Gastroesophageal sphincter (tissue), 4 donors: Measurements from ENCODE around the gene ELP4. TPM values are rescaled to one million over a fixed set of nuclear protein-coding genes. Genes with fewer than 3 reads are reported as not detected.
"Not testable (repeated sequence)": the region's sequence is repeated elsewhere in the genome, so short reads cannot be mapped to it uniquely, and the experiment has no call there.

ENCODE experiments used
- ATAC-seq: fragments of 150-250 bp; one replicate; pipeline ENCODE4 v1.9.1; 2016; ENCODE audit warnings: mild to moderate bottlenecking, moderate library complexity
- H3K27ac ChIP-seq, 4 donors: fragments of 200-600 bp; sonication (generic) in 3 of 4; 1 replicate in 3 of 4; 2 replicates in 1 of 4; pipeline ENCODE4 v1.5.1; 2016 to 2019
- H3K27me3 ChIP-seq: fragments of 200-600 bp; sonication (generic); one replicate; pipeline ENCODE4 v1.5.1; 2019
- H3K36me3 ChIP-seq, 2 donors: fragments of 200-600 bp; sonication (generic); one replicate each; pipeline ENCODE4 v1.5.1; 2019; ENCODE audit warnings: control low read depth in 1 of 2
- H3K4me1 ChIP-seq, 3 donors: fragments of 200-600 bp; sonication (generic); 1 replicate in 2 of 3; 2 replicates in 1 of 3; pipeline ENCODE4 v1.5.1; 2016 to 2019; ENCODE audit warnings: control low read depth in 2 of 3
- H3K4me3 ChIP-seq, 2 donors: fragments of 200-600 bp; sonication (generic); one replicate each; pipeline ENCODE4 v1.5.1; 2019; ENCODE audit warnings: mild to moderate bottlenecking in 1 of 2, moderate library complexity in 1 of 2
- H3K9me3 ChIP-seq, 3 donors: fragments of 200-600 bp; sonication (generic); one replicate each; pipeline ENCODE4 v1.5.1; 2017 to 2019; ENCODE audit warnings: control low read depth in 2 of 3
- CTCF ChIP-seq, 4 experiments: fragments of 200-600 bp in 2 of 4; fragments of 450-650 bp in 2 of 4; sonication (generic) in 1 of 4; IDR thresholded peaks; one replicate each; pipeline ENCODE4 v1.5.1; 2017 to 2019; ENCODE audit warnings: antibody characterized with exemption in 4 of 4, mild to moderate bottlenecking in 2 of 4, moderate library complexity in 2 of 4
- EP300 ChIP-seq: sonication (generic); formaldehyde crosslinking; IDR thresholded peaks from one replicate; pipeline ENCODE4 v1.6.1; 2017; ENCODE audit warnings: antibody characterized with exemption, mild to moderate bottlenecking
- POLR2A ChIP-seq, 2 donors: fragments of 450-650 bp; IDR thresholded peaks; one replicate each; pipeline ENCODE4 v1.6.1; 2017; ENCODE audit warnings: antibody characterized with exemption in 2 of 2, mild to moderate bottlenecking in 2 of 2, moderate library complexity in 1 of 2
- POLR2AphosphoS5 ChIP-seq: sonication (generic); formaldehyde crosslinking; IDR thresholded peaks from one replicate; pipeline ENCODE4 v1.6.1; 2017; ENCODE audit warnings: antibody characterized with exemption
- WGBS, 2 donors: methylation state at CpG; one replicate each; pipeline ENCODE4 v1.1.5; 2018; ENCODE audit warnings: low coverage in 1 of 2; 5-methylcytosine and 5-hydroxymethylcytosine counted together
- total RNA-seq, 4 donors: library from RNA; depleted of rRNA; stranded (reverse); fragments of >200 nt; gene quantifications; one replicate each; pipeline ENCODE4 v1.1.0, GENCODE V29; 2016

Gene ELP4
- total RNA-seq, 4 donors from 2014 or later, result 20.6 to 33.8 (median 31.6) TPM

GRCh38 chr11:31492320-31492913, 17.1 kb upstream of the ELP4 start:
- Histone ChIP-seq H3K4me1 (peaks cover 0 to 9% (median 0%) of the 10 kb centered on the region in 3 donors), H3K9me3 (no peaks in the 10 kb centered on the region), H3K36me3 (peaks cover 0 to 13% of the 10 kb centered on the region in 2 donors), H3K4me3 (no peak overlapping the region), H3K27me3 (no peaks in the 10 kb centered on the region), H3K27ac (no peak overlapping the region)
- ATAC-seq, result no peak
- TF ChIP-seq POLR2AphosphoS5, result no peak
- TF ChIP-seq CTCF (IDR thresholded peaks at IDR 0.05), result no peak
- no peak for TF ChIP-seq EP300
- no peak for TF ChIP-seq POLR2A (IDR thresholded peaks at IDR 0.05)
- WGBS, 2 donors, result 100% methylated on average over 2 of the region's 2 CpGs

DNA sequence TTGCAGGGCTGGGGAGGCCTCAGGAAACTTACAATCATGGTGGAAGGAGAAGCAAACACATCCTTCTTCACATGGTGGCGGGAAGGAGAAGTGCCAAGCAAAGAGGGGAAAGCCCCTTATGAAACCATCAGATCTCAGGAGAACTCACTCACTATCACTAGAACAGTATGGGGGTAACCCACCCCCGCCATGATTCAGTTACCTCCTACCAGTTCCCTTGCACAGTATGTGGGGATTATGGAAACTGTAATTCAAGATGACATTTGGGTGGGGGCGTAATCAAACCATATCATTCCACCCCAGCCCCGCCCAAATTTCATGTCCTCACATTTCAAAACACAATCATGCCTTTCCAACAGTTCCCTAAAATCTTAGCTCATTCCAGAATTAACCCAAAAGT, 16.3 kb upstream of the ELP4 start:
- H3K9me3 ChIP-seq, result no peaks in the 10 kb centered on the region
- WGBS, 2 donors, result 98 to 100% methylated on average over 4 of the region's 4 CpGs
- peaks cover 0 to 13% of the 10 kb centered on the region in 2 donors for H3K36me3 ChIP-seq
- H3K27me3 ChIP-seq, result no peaks in the 10 kb centered on the region
- H3K4me3 ChIP-seq, result no peak overlapping the region
- H3K4me1 ChIP-seq, result peaks cover 0 to 9% (median 0%) of the 10 kb centered on the region in 3 donors
- ATAC-seq, result no peak
- H3K27ac ChIP-seq, result no peak overlapping the region
- TF ChIP-seq EP300 (no peak), CTCF (IDR thresholded peaks at IDR 0.05) (no peak), POLR2A (IDR thresholded peaks at IDR 0.05) (no peak), POLR2AphosphoS5 (no peak)

DNA sequence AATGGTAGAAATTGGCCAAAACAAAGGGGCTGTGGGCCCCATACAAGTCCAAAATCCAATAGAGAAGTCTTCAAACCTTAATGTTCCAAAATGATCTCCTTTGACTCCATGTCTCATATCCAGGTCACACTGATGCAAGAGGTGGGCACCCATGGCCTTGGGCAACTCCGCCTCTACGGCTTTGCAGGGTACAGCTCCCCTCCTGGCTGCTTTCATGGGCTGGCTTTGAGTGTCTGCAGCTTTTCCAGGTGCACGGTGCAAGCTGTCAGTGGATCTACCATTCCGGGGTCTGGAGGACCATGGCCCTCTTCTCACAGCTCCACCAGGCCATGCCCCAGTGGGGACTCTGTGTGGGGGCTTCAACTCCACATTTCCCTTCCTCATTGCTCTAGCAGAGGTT, 15.8 kb upstream of the ELP4 start:
- not testable (repeated sequence) for H3K27ac ChIP-seq, H3K4me1 ChIP-seq, H3K9me3 ChIP-seq, H3K27me3 ChIP-seq, ATAC-seq, H3K4me3 ChIP-seq
- peaks cover 0 to 13% of the 10 kb centered on the region in 2 donors for H3K36me3 ChIP-seq
- WGBS, 2 donors, result 100% methylated on average over 4 of the region's 4 CpGs; no CpG with 5 or more reads in 1 of the 2 donors

DNA sequence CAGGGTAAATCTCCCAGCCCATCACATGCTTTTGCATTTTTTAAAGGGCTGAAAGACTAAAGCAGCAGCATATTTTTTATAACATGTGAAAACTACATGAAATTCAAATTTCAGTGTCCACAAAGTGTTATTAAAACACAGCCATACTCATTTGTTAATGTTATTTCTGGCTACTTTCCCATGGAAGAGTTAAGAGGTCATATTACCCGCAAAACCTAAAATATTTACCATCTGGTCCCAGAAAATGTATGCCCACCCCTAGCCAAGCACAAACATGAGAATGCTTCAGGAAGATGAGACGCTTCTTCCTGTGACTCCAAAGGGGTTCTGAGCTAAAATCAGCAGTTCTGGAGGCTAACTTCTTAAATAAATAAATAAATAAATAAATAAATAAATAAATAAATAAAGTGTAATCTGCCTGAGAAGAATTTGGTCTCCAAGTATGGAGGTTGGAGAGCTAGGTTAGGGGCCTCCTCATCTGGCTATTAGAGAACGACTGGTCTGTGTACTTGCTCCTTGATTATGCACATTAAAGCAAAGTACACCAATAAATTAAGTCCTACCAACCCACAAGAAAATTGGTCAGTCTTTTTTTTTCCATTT, 9.9 kb upstream of the ELP4 start:
- Histone ChIP-seq H3K27ac (no peak overlapping the region), H3K4me1 (no peaks in the 10 kb centered on the region), H3K4me3 (no peak overlapping the region), H3K36me3 (peaks cover 0 to 10% of the 10 kb centered on the region in 2 donors), H3K9me3 (no peaks in the 10 kb centered on the region), H3K27me3 (no peaks in the 10 kb centered on the region)
- no peak for ATAC-seq
- TF ChIP-seq CTCF (IDR thresholded peaks at IDR 0.05) (no peak), POLR2AphosphoS5 (no peak), EP300 (no peak), POLR2A (IDR thresholded peaks at IDR 0.05) (no peak)
- WGBS, 2 donors, result 82 to 100% methylated on average over 3 of the region's 3 CpGs

DNA sequence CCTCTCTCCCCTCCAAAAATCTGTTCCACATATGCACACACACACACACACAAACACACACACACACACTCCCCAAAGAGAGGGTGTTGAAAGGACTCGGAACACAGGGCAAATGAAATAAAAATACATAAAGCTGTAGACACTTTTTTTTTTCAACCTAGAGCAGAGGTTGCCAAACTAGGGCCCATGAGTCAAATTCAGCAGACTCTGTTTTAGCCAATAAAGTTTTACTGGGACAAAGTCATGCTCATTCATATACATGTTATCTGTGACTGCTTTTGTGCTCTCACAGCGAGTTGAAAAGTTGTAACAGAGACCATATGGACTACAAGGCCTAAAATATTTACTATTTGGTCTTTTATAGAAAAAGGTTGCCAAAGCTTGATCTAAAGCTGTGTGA, 9.0 kb upstream of the ELP4 start:
- Histone ChIP-seq H3K27me3 (no peaks in the 10 kb centered on the region), H3K36me3 (peaks cover 0 to 10% of the 10 kb centered on the region in 2 donors), H3K4me3 (no peak overlapping the region), H3K27ac (no peak overlapping the region), H3K4me1 (no peaks in the 10 kb centered on the region), H3K9me3 (no peaks in the 10 kb centered on the region)
- WGBS, 2 donors, result 71 to 89% methylated on average over 2 of the region's 2 CpGs
- TF ChIP-seq CTCF (IDR thresholded peaks at IDR 0.05), result no peak
- TF ChIP-seq POLR2A (IDR thresholded peaks at IDR 0.05), result no peak
- no peak for TF ChIP-seq POLR2AphosphoS5
- TF ChIP-seq EP300, result no peak
- ATAC-seq, result no peak
